SK-N-SH (cell line): ENCODE data around the gene DAGLB. TPM values are rescaled to one million over a fixed set of nuclear protein-coding genes. Genes with fewer than 3 reads are reported as not detected.
A peak's percentile ranks its signal among the peaks of the same experiment; 100 is the strongest.

Experiments
- CTCF ChIA-PET: fragments of 300-600, 350-600 bp; formaldehyde crosslinking; extraction: SDS; loops from one replicate; lab custom pipeline; 2021; lab: Yijun Ruan, JAX
- POLR2A ChIA-PET: fragments of 350-600 bp; sonication (Branson Sonifier 250); formaldehyde crosslinking; extraction: SDS; loops from one replicate; lab custom pipeline; 2020; ENCODE audit warnings: antibody characterized with exemption, inconsistent platforms; lab: Yijun Ruan, JAX
- DNase-seq: peaks from one replicate; pipeline ENCODE4 v3.0.0; 2012
- H2AFZ ChIP-seq: fragments of 200-600 bp; sonication (generic); 2 replicates; pipeline ENCODE4 v1.8.1; 2016; ENCODE audit warnings: antibody characterized with exemption, mild to moderate bottlenecking, low read depth
- H3F3A ChIP-seq: fragments of 200-600 bp; sonication (generic); replicated peaks from 2 replicates; pipeline ENCODE3; 2016; ENCODE audit warnings: antibody characterized with exemption, mild to moderate bottlenecking; ENCODE audit not compliant: insufficient read depth
- H3K27ac ChIP-seq, 2 experiments: fragments of 200-500 bp in 1 of 2; fragments of 200-600 bp in 1 of 2; sonication (Bioruptor generic) in 1 of 2; sonication (generic), shearing (Covaris generic) in 1 of 2; 2 replicates each; pipeline versions ENCODE4 v1.5.1 to v1.6.1; 2014 to 2016; ENCODE audit warnings: low read depth in 2 of 2, inconsistent platforms in 1 of 2, low read length in 1 of 2, mild to moderate bottlenecking in 1 of 2, mixed read lengths in 1 of 2
- H3K27me3 ChIP-seq: fragments of 200-600 bp; sonication (generic), shearing (Covaris generic); 2 replicates; pipeline ENCODE4 v1.6.1; 2016; ENCODE audit warnings: mixed run types; ENCODE audit not compliant: insufficient read depth
- H3K36me3 ChIP-seq, 2 experiments: fragments of 200-500 bp in 1 of 2; fragments of 200-600 bp in 1 of 2; sonication (Bioruptor generic) in 1 of 2; sonication (generic) in 1 of 2; replicated peaks in 1 of 2; 2 replicates each; pipeline versions ENCODE3 to v1.5.1; 2014 to 2016; ENCODE audit warnings: low read length in 1 of 2, mild to moderate bottlenecking in 1 of 2; ENCODE audit not compliant: insufficient read depth in 2 of 2, control insufficient read depth in 1 of 2
- H3K4me1 ChIP-seq, 2 experiments: fragments of 200-500 bp in 1 of 2; fragments of 200-600 bp in 1 of 2; sonication (Bioruptor generic) in 1 of 2; sonication (generic), shearing (Covaris generic) in 1 of 2; 2 replicates each; pipeline versions ENCODE4 v1.5.1 to v1.6.1; 2014 to 2016; ENCODE audit warnings: low read depth in 1 of 2, low read length in 1 of 2, mixed run types in 1 of 2; ENCODE audit not compliant: insufficient read depth in 2 of 2, control insufficient read depth in 1 of 2
- H3K4me2 ChIP-seq: fragments of 200-600 bp; sonication (generic), shearing (Covaris generic); 2 replicates; pipeline ENCODE4 v1.6.1; 2017; ENCODE audit warnings: mixed run types
- H3K4me3 ChIP-seq, 2 experiments: fragments of 200-500 bp in 1 of 2; fragments of 200-600 bp in 1 of 2; sonication (Bioruptor generic) in 1 of 2; sonication (generic), shearing (Covaris generic) in 1 of 2; 2 replicates each; pipeline versions ENCODE4 v1.5.1 to v1.8.1; 2014 to 2016; ENCODE audit warnings: low read depth in 2 of 2, inconsistent platforms in 1 of 2, low read length in 1 of 2, mild to moderate bottlenecking in 1 of 2, mixed read lengths in 1 of 2, moderate library complexity in 1 of 2
- H3K79me2 ChIP-seq: fragments of 200-600 bp; sonication (generic); 2 replicates; pipeline ENCODE4 v1.8.1; 2017; ENCODE audit warnings: mild to moderate bottlenecking; ENCODE audit not compliant: insufficient read depth
- H3K9ac ChIP-seq: fragments of 200-600 bp; sonication (generic); 2 replicates; pipeline ENCODE4 v1.6.1; 2017; ENCODE audit warnings: mixed run types
- H3K9me2 ChIP-seq: fragments of 200-600 bp; sonication (generic); 2 replicates; pipeline ENCODE4 v1.6.1; 2017; ENCODE audit warnings: mixed run types
- H3K9me3 ChIP-seq: fragments of 200-600 bp; sonication (generic); 2 replicates; pipeline ENCODE4 v1.6.1; 2017; ENCODE audit warnings: mixed run types, mild to moderate bottlenecking, moderate library complexity
- H4K20me1 ChIP-seq: fragments of 200-600 bp; sonication (generic); 2 replicates; pipeline ENCODE4 v1.6.1; 2017; ENCODE audit warnings: mild to moderate bottlenecking, mixed run types; ENCODE audit not compliant: insufficient read depth
- EZH2phosphoT487 ChIP-seq: fragments of 200-600 bp; sonication (generic); IDR thresholded peaks from 2 replicates; pipeline ENCODE4 v1.6.1; 2017; ENCODE audit warnings: low read depth, mixed run types, mild to moderate bottlenecking, antibody characterized with exemption, moderate library complexity, borderline replicate concordance
- FOXJ3 ChIP-seq: sonication (generic); formaldehyde crosslinking; IDR thresholded peaks from 2 replicates; pipeline ENCODE4 v1.5.1; 2020; ENCODE audit warnings: mild to moderate bottlenecking, missing genetic modification reagents
- JUND ChIP-seq: IDR thresholded peaks from 2 replicates; pipeline ENCODE4 v1.4.0; 2012
- MXI1 ChIP-seq: IDR thresholded peaks from 2 replicates; pipeline ENCODE4 v1.6.1; 2012; ENCODE audit warnings: mild to moderate bottlenecking, low read depth, low read length, improper control_type of control experiment
- NRF1 ChIP-seq: IDR thresholded peaks from 2 replicates; pipeline ENCODE4 v1.6.1; 2012; ENCODE audit warnings: low read depth, mild to moderate bottlenecking, low read length
- RCOR1 ChIP-seq: fragments of 150-350 bp; IDR thresholded peaks from 2 replicates; pipeline ENCODE4 v1.6.1; 2017; ENCODE audit warnings: antibody characterized with exemption, low read length
- RFX5 ChIP-seq: IDR thresholded peaks from 2 replicates; pipeline ENCODE4 v1.6.1; 2012; ENCODE audit warnings: mild to moderate bottlenecking, improper control_type of control experiment, low read length
- SMC3 ChIP-seq: IDR thresholded peaks from 2 replicates; pipeline ENCODE4 v1.6.1; 2012; ENCODE audit warnings: low read depth, low read length, improper control_type of control experiment
- TAF1 ChIP-seq: IDR thresholded peaks from 2 replicates; pipeline ENCODE4 v1.6.1; 2012; ENCODE audit warnings: low read depth, mild to moderate bottlenecking, low read length, moderate library complexity, borderline replicate concordance
- TCF12 ChIP-seq: IDR thresholded peaks from 2 replicates; pipeline ENCODE4 v1.4.0; 2012
- TEAD4 ChIP-seq: IDR thresholded peaks from 2 replicates; pipeline ENCODE4 v1.4.0; 2012; ENCODE audit warnings: mild to moderate bottlenecking, borderline replicate concordance; ENCODE audit not compliant: insufficient read depth
- YY1 ChIP-seq: IDR thresholded peaks from 2 replicates; pipeline ENCODE4 v1.4.0; 2012; ENCODE audit warnings: low read depth, mild to moderate bottlenecking
- WGBS: methylation state at CpG from one replicate; pipeline ENCODE4 v1.1.6; 2017; ENCODE audit warnings: low lambda C conversion rate; 5-methylcytosine and 5-hydroxymethylcytosine counted together
- polyA plus RNA-seq, 3 experiments: library from polyadenylated mRNA; depleted of rRNA; stranded (reverse); fragments of >200 nt; gene quantifications; 2 replicates each; pipeline ENCODE4 v1.2.3, GENCODE V29; 2012
- TF ChIP-seq, protein P1 (sequence below): IDR thresholded peaks from 2 replicates; pipeline ENCODE4 v1.6.1; 2012; ENCODE audit warnings: mild to moderate bottlenecking, low read depth, low read length, moderate library complexity
- TF ChIP-seq, protein P2 (sequence below): IDR thresholded peaks from 2 replicates; pipeline ENCODE4 v1.4.0; 2012; ENCODE audit warnings: low read depth, borderline replicate concordance
- TF ChIP-seq, protein P3 (sequence below): IDR thresholded peaks from 2 replicates; pipeline ENCODE4 v1.4.0; 2012; ENCODE audit warnings: low read depth, borderline replicate concordance
- TF ChIP-seq, protein P4 (sequence below): fragments of 150-350 bp; IDR thresholded peaks from 2 replicates; pipeline ENCODE4 v1.6.1; 2016; ENCODE audit warnings: mild to moderate bottlenecking, low read depth, low read length

The DAGLB gene
- polyA plus RNA-seq, 1 of the 3 experiments (the other 2 are of a cell fraction) = 24.1 TPM

DNA sequence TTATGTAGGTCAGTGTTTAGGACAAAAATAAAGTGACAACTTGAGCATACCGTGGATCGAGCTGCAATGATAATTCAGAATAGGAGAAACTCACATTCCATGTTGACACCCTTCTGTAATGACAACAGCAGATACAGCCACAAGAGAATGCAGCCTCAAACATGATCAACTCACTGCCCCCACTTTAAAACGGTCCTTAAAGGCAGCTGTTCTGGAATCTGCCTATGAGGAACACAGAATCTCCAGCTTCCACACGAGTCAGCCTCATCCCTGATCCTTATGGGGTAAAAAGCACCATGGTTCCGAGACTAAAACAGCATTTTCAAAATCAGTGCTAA is 32.5 kb upstream of the DAGLB start (continued):
- TF ChIP-seq EZH2phosphoT487 = no peak
- TF ChIP-seq NRF1 = no peak
- no peak for TF ChIP-seq RFX5
- TF ChIP-seq TAF1 = no peak
- no peak for TF ChIP-seq FOXJ3 (CRISPR knock-in tag)
- TF ChIP-seq, all 33 proteins: peak for 0

DNA sequence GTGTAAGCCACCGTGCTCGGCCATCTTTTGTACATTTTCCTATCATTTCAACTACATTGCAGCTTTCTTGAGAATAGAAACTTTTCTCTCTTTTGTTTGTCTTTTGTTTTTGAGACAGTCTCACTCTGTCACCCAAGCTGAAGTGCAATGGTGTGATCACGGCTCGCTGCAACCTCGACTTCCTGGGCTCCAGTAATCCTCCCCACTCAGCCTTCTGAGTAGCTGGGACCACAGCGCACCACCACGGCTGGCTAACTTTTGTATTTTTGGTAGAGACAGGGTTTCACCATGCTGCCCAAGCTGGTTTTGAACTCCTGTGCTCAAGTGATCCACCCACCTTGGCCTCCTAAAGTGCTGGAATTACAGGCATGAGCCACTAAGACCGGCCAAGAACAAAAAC is 31.3 kb upstream of the DAGLB start:
- H2AFZ ChIP-seq = no peak overlapping the region
- H3K4me1 ChIP-seq = peaks cover 2 to 15% of the 10 kb centered on the region in 2 experiments
- DNase-seq = no peak
- H3K36me3 ChIP-seq = peaks cover 21 to 65% of the 10 kb centered on the region in 2 experiments
- peaks cover 93% of the 10 kb centered on the region for H4K20me1 ChIP-seq
- H3F3A ChIP-seq = peaks cover 4% of the 10 kb centered on the region
- H3K9me2 ChIP-seq = no peaks in the 10 kb centered on the region
- H3K79me2 ChIP-seq = peaks cover 99% of the 10 kb centered on the region
- H3K4me2 ChIP-seq = no peak overlapping the region
- CTCF ChIA-PET = interaction anchor here (0.6 kb wide), 1 partner anchor 23 kb away, joined by 3 read pairs; no protein-coding TSS in a partner anchor
- H3K9ac ChIP-seq = no peak overlapping the region
- POLR2A ChIA-PET = interaction anchor here (0.6 to 0.9 kb wide), 2 partner anchors 12 to 375 kb away, joined by 3 to 4 read pairs; no protein-coding TSS in a partner anchor
- no peaks in the 10 kb centered on the region for H3K9me3 ChIP-seq
- TF ChIP-seq EZH2phosphoT487 (no peak), YY1 (no peak), FOXJ3 (CRISPR knock-in tag) (no peak), MXI1 (no peak)
- TF ChIP-seq, protein P1, sequence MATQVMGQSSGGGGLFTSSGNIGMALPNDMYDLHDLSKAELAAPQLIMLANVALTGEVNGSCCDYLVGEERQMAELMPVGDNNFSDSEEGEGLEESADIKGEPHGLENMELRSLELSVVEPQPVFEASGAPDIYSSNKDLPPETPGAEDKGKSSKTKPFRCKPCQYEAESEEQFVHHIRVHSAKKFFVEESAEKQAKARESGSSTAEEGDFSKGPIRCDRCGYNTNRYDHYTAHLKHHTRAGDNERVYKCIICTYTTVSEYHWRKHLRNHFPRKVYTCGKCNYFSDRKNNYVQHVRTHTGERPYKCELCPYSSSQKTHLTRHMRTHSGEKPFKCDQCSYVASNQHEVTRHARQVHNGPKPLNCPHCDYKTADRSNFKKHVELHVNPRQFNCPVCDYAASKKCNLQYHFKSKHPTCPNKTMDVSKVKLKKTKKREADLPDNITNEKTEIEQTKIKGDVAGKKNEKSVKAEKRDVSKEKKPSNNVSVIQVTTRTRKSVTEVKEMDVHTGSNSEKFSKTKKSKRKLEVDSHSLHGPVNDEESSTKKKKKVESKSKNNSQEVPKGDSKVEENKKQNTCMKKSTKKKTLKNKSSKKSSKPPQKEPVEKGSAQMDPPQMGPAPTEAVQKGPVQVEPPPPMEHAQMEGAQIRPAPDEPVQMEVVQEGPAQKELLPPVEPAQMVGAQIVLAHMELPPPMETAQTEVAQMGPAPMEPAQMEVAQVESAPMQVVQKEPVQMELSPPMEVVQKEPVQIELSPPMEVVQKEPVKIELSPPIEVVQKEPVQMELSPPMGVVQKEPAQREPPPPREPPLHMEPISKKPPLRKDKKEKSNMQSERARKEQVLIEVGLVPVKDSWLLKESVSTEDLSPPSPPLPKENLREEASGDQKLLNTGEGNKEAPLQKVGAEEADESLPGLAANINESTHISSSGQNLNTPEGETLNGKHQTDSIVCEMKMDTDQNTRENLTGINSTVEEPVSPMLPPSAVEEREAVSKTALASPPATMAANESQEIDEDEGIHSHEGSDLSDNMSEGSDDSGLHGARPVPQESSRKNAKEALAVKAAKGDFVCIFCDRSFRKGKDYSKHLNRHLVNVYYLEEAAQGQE = no peak
- TF ChIP-seq, protein P2, sequence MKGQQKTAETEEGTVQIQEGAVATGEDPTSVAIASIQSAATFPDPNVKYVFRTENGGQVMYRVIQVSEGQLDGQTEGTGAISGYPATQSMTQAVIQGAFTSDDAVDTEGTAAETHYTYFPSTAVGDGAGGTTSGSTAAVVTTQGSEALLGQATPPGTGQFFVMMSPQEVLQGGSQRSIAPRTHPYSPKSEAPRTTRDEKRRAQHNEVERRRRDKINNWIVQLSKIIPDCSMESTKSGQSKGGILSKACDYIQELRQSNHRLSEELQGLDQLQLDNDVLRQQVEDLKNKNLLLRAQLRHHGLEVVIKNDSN = no peak
- WGBS = 96% methylated on average over 8 of the region's 8 CpGs
- H3K27ac ChIP-seq = no peak overlapping the region
- no peak overlapping the region for H3K4me3 ChIP-seq
- H3K27me3 ChIP-seq = no peaks in the 10 kb centered on the region

DNA sequence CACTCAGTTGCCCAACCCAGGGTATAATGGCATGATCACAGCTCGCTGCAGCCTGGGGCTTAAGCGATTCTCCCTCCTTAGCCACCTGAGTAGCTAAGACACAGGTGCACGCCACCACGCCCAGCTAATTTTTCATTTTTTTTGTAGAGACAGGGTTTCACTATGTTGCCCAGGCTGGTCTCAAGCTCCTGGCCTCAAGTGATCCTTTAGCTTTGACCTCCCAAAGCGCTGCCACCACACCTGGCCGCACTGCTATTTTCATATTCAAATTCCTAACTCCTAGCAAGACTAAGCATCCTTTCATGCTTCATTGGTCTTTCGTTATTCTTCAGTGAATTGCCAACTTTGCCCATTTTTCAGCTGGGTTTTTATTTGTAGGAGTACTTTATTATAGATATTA is 30.4 kb upstream of the DAGLB start:
- peaks cover 100% of the 10 kb centered on the region for H4K20me1 ChIP-seq
- H3K27ac ChIP-seq = no peak overlapping the region
- peaks cover 30 to 74% of the 10 kb centered on the region in 2 experiments for H3K36me3 ChIP-seq
- 99% methylated on average over 7 of the region's 7 CpGs for WGBS
- 0 out of 2 replicates have a peak overlapping the region, but pooled peaks have one; percentile 8 for H3K4me2 ChIP-seq
- no peaks in the 10 kb centered on the region for H3K9me2 ChIP-seq
- H2AFZ ChIP-seq = no peak overlapping the region
- no peak for DNase-seq
- POLR2A ChIA-PET = no interaction called here
- CTCF ChIA-PET = no interaction called here
- H3K9ac ChIP-seq = no peak overlapping the region
- peaks cover 4% of the 10 kb centered on the region for H3F3A ChIP-seq
- H3K27me3 ChIP-seq = no peaks in the 10 kb centered on the region
- no peak overlapping the region for H3K4me3 ChIP-seq
- H3K9me3 ChIP-seq = no peaks in the 10 kb centered on the region
- peaks cover 100% of the 10 kb centered on the region for H3K79me2 ChIP-seq
- H3K4me1 ChIP-seq = peaks cover 2 to 15% of the 10 kb centered on the region in 2 experiments
- no peak for TF ChIP-seq RCOR1
- TF ChIP-seq, protein P3, sequence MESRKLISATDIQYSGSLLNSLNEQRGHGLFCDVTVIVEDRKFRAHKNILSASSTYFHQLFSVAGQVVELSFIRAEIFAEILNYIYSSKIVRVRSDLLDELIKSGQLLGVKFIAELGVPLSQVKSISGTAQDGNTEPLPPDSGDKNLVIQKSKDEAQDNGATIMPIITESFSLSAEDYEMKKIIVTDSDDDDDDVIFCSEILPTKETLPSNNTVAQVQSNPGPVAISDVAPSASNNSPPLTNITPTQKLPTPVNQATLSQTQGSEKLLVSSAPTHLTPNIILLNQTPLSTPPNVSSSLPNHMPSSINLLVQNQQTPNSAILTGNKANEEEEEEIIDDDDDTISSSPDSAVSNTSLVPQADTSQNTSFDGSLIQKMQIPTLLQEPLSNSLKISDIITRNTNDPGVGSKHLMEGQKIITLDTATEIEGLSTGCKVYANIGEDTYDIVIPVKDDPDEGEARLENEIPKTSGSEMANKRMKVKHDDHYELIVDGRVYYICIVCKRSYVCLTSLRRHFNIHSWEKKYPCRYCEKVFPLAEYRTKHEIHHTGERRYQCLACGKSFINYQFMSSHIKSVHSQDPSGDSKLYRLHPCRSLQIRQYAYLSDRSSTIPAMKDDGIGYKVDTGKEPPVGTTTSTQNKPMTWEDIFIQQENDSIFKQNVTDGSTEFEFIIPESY = no peak
- no peak for TF ChIP-seq FOXJ3 (CRISPR knock-in tag)
- TF ChIP-seq RFX5 = no peak
- TF ChIP-seq TEAD4 = no peak
- no peak for TF ChIP-seq TCF12
- TF ChIP-seq, protein P4, sequence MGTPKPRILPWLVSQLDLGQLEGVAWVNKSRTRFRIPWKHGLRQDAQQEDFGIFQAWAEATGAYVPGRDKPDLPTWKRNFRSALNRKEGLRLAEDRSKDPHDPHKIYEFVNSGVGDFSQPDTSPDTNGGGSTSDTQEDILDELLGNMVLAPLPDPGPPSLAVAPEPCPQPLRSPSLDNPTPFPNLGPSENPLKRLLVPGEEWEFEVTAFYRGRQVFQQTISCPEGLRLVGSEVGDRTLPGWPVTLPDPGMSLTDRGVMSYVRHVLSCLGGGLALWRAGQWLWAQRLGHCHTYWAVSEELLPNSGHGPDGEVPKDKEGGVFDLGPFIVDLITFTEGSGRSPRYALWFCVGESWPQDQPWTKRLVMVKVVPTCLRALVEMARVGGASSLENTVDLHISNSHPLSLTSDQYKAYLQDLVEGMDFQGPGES = no peak
- TF ChIP-seq SMC3 = no peak
- TF ChIP-seq NRF1 = no peak
- TF ChIP-seq JUND = no peak
- TF ChIP-seq, all 33 proteins: peak for 0
